ENCODE data around the gene MRFAP1.

MRFAP1 gene

GRCh38 chr4:6640292-6641163, at the start of gene MRFAP1:
Gene MRFAP1 (plus strand): TSS chr4:6640685. CDS start chr4:6640863, 178 bp downstream.
- TF ChIP-seq POLR2A (IDR thresholded peaks at IDR 0.05; ENCODE audit: low read length) = peak; percentile 97
- no peak for TF ChIP-seq GATA1 (IDR thresholded peaks at IDR 0.05; ENCODE audit: low read depth, low read length)
- DNase-seq = peak; percentile 98

GRCh38 chr4:6591313-6591712, 49.2 kb upstream of the MRFAP1 start:
- DNase-seq = peak; percentile 48 to 67
- TF ChIP-seq POLR2A (IDR thresholded peaks at IDR 0.05; ENCODE audit: low read length) = no peak
- TF ChIP-seq GATA1 (IDR thresholded peaks at IDR 0.05; ENCODE audit: low read depth, low read length) = no peak

- peak in 1 of 2 experiments; percentile 9 for DNase-seq
- no peak for TF ChIP-seq GATA1 (IDR thresholded peaks at IDR 0.05; ENCODE audit: low read depth, low read length)
- TF ChIP-seq POLR2A (IDR thresholded peaks at IDR 0.05; ENCODE audit: low read length) = no peak
These were observed 48.7 kb upstream of the MRFAP1 start for GRCh38 chr4:6591781-6592180.

- TF ChIP-seq GATA1 (IDR thresholded peaks at IDR 0.05; ENCODE audit: low read depth, low read length) = no peak
- DNase-seq = no peak
These were observed 47.5 kb upstream of the MRFAP1 start for GRCh38 chr4:6592804-6593563.

GRCh38 chr4:6594341-6594740, 46.1 kb upstream of the MRFAP1 start:
- TF ChIP-seq POLR2A (IDR thresholded peaks at IDR 0.05; ENCODE audit: low read length) (no peak), GATA1 (IDR thresholded peaks at IDR 0.05; ENCODE audit: low read depth, low read length) (no peak)
- no peak for DNase-seq

GRCh38 chr4:6594826-6595355, 45.6 kb upstream of the MRFAP1 start:
- DNase-seq = no peak
- TF ChIP-seq POLR2A (IDR thresholded peaks at IDR 0.05; ENCODE audit: low read length) (no peak), GATA1 (IDR thresholded peaks at IDR 0.05; ENCODE audit: low read depth, low read length) (no peak)

- DNase-seq = peak; percentile 14 to 15
These were observed 44.5 kb upstream of the MRFAP1 start for GRCh38 chr4:6595897-6596537.

GRCh38 chr4:6596948-6597347, 43.5 kb upstream of the MRFAP1 start:
- TF ChIP-seq POLR2A (IDR thresholded peaks at IDR 0.05; ENCODE audit: low read length) (no peak), GATA1 (IDR thresholded peaks at IDR 0.05; ENCODE audit: low read depth, low read length) (no peak)
- DNase-seq = no peak

More at GRCh38 chr4:6595897-6596537, 44.5 kb upstream of the MRFAP1 start:
- no peak for TF ChIP-seq POLR2A (IDR thresholded peaks at IDR 0.05; ENCODE audit: low read length)
- no peak for TF ChIP-seq GATA1 (IDR thresholded peaks at IDR 0.05; ENCODE audit: low read depth, low read length)

- DNase-seq = no peak
- no peak for TF ChIP-seq POLR2A (IDR thresholded peaks at IDR 0.05; ENCODE audit: low read length)
- TF ChIP-seq GATA1 (IDR thresholded peaks at IDR 0.05; ENCODE audit: low read depth, low read length) = no peak
These were observed 42.4 kb upstream of the MRFAP1 start for GRCh38 chr4:6598127-6598526.

- DNase-seq = no peak
- TF ChIP-seq POLR2A (IDR thresholded peaks at IDR 0.05; ENCODE audit: low read length) (no peak), GATA1 (IDR thresholded peaks at IDR 0.05; ENCODE audit: low read depth, low read length) (no peak)
These were observed 41.8 kb upstream of the MRFAP1 start for GRCh38 chr4:6598641-6599040.

- DNase-seq = no peak
- no peak for TF ChIP-seq GATA1 (IDR thresholded peaks at IDR 0.05; ENCODE audit: low read depth, low read length)
- no peak for TF ChIP-seq POLR2A (IDR thresholded peaks at IDR 0.05; ENCODE audit: low read length)
These were observed 38.7 kb upstream of the MRFAP1 start for GRCh38 chr4:6601661-6602250.

GRCh38 chr4:6602289-6602688, 38.2 kb upstream of the MRFAP1 start:
- TF ChIP-seq GATA1 (IDR thresholded peaks at IDR 0.05; ENCODE audit: low read depth, low read length) (no peak), POLR2A (IDR thresholded peaks at IDR 0.05; ENCODE audit: low read length) (no peak)
- no peak for DNase-seq

- no peak for DNase-seq
- no peak for TF ChIP-seq POLR2A (IDR thresholded peaks at IDR 0.05; ENCODE audit: low read length)
These were observed 37.4 kb upstream of the MRFAP1 start for GRCh38 chr4:6603128-6603527.

All from erythroblast (primary cell).